NCI-H2196 (cell line): ENCODE data around the gene WDR93.

Experiments used
- DNase-seq: peaks from one replicate; lab custom pipeline; 2025; ENCODE audit not compliant: unreplicated experiment; lab: John Stamatoyannopoulos, UW

Gene WDR93

GRCh38 chr15:89690276-89691218 is at the start of gene WDR93, which contains the start of gene PEX11A:
Gene WDR93 (plus strand): TSS chr15:89690811. CDS start chr15:89701747, 10,936 bp downstream.
Gene PEX11A (minus strand): TSS chr15:89690754. CDS start chr15:89690632, 122 bp downstream.
- DNase-seq, result peak; percentile 62

GRCh38 chr15:89641053-89641452 is 49.6 kb upstream of the WDR93 start:
- DNase-seq, result no peak

DNA sequence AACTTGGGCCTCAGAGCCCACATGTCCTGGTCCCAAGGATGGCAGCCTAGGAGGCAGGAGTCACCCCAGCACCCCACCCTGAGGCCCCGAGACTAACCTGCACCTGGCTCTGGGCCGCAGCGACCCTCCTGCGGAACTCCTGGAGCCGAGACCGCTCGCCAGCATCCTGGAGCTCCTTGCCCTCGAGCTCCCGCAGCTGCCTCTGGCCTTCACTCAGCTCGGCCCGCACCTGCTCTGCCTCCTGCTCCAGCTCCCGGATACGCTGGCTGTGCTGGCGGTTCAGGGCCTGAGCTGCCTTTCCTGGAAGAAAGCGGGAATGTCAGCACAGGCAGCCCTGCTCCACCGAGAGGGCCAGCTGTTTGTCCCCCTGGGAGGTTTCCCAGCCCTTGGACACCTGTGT is 48.5 kb upstream of the WDR93 start:
- no peak for DNase-seq

DNA sequence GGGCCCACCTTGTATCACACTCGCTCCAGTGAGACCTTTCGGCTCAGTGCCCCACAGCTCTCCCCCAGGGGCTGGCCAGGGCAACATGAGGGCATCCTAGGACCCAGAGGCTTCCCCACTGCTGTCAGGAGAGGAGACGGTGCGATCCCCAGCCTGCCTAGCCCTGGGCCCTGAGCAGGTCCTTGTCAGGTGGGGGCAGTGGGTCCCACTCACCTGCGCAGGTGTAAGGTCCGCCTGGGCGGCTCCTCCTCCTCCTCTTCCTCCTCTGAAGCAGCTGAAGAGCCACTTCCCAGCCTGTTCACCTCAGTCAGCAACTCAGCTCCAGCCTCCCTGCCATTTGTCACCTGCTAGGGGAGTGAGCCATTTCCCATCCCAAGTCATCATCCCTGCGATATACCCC is 44.9 kb upstream of the WDR93 start:
- no peak for DNase-seq

GRCh38 chr15:89646416-89647141 is 44.0 kb upstream of the WDR93 start:
- DNase-seq, result no peak

DNA sequence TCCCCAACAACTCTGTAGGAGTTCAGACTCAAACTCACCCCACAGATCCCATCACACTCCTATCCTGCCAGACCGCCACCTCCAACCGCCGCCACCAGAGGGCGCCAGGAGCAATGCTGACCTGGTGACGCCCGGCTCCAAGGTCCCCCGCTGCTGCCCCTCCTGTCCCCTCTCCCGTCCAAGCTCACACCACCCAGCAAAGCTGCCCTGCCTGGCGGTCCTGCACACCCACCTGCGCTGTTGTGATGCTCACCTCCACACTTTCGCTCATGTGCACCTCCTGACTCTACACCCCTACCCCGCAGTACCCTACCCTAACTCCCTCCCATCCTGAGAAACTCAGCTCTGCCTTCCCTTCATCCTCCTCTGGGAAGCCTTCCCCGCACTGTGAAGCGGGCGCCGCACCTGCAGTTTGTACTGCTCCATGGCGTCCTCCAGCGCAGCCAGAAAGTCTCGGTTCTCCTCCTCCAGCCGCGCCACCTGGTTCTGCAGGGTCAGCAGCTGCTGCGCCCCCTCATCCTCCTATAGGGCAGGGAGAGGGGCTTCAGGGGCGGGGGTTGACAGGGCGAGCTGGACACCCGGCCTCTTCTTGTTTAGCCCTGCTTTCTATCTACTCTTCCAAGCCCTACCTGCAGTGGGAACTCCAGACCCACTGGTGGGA is 43.3 kb upstream of the WDR93 start:
- no peak for DNase-seq

GRCh38 chr15:89648106-89649012 is 42.3 kb upstream of the WDR93 start:
- DNase-seq, result no peak

DNA sequence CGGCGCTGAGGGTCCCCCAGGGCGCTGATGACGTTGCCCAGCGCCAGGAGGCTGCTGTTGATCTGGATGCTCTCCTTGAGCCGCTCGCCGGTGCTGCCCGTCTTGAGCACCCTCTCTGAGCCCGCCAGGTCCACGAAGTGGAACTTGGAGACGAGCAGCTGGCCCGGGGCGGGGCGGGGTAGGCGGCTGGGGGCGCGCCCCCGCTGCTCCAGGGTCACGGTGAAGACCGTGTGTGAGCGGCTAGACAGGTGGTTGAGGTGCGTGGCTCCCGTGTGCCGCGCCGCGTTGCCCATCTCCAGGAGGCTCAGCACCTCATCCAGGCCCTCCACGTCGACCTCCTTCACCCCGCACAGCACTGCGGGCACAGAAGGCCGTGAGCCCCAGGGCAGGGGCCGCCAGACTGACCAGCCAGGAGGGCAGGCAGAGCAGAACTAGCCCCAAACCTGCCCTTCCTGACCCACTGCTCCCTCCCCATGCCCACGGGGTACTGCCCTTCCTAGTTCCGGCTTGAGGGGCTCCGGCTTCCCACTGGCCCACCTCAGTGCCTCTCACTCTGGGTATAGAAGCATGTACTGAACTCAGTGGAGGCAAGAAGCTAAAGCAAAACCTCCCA is 41.5 kb upstream of the WDR93 start:
- no peak for DNase-seq

DNA sequence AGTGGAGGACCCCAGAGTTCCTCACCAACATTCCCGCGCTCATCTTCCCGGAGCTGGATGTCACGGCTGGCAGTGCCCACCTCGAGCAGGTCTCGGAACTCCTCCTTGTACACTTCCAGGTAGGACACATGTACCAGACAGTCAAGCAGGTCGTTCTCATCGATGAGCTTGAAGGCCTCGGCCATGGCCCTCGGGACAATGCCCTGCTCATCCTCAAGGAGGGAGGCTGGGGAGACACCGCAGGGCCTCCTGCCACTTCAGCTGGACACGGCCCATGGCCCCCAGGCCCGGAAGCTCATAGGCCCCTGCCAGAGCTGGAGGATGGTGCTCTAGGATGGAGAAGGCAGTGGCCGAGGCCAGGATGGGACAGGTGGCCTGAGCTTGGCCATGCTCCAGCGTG is 40.9 kb upstream of the WDR93 start:
- no peak for DNase-seq

GRCh38 chr15:89652131-89652530 is 38.5 kb upstream of the WDR93 start:
- no peak for DNase-seq

DNA sequence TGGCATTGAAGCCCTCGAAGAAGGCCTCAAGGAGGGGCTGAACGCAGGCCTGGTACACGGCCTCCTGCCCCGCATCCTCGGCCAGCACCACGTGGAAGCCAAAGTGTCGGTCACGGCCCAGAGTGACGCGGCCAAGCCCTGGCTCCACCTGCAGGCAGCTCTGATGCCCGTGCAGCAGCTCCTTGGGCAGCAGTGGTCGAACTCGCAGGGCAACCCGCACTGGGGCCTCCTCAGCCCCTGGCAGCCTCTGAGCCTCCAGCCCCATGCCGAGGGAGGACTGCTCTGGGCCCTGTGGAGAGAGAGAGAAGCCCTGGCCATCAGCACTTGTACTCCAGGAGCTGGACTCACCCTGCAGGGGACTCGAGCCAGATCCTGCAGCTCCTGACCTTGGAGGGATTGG is 37.9 kb upstream of the WDR93 start:
- no peak for DNase-seq

DNA sequence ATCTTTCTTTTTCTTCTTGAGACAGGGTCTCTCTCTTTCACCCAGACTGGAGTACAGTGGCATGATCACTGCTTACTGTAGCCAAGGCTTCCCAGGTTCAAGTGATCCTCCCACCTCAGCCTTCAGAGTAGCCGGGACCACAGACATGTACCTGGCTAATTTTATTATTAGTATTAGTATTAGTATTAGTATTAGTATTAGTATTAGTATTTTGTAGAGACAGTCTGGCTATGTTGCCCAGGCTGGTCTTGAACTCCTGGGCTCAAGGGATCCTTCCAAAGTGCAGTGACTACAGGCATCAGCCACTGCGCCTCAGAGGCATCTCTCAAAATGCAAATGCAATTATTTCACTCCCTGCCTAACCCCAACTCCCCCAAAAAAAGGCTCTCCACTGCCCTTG is 37.0 kb upstream of the WDR93 start:
- no peak for DNase-seq

- DNase-seq, result no peak
Observed at GRCh38 chr15:89654301-89654761, 36.3 kb upstream of the WDR93 start.

DNA sequence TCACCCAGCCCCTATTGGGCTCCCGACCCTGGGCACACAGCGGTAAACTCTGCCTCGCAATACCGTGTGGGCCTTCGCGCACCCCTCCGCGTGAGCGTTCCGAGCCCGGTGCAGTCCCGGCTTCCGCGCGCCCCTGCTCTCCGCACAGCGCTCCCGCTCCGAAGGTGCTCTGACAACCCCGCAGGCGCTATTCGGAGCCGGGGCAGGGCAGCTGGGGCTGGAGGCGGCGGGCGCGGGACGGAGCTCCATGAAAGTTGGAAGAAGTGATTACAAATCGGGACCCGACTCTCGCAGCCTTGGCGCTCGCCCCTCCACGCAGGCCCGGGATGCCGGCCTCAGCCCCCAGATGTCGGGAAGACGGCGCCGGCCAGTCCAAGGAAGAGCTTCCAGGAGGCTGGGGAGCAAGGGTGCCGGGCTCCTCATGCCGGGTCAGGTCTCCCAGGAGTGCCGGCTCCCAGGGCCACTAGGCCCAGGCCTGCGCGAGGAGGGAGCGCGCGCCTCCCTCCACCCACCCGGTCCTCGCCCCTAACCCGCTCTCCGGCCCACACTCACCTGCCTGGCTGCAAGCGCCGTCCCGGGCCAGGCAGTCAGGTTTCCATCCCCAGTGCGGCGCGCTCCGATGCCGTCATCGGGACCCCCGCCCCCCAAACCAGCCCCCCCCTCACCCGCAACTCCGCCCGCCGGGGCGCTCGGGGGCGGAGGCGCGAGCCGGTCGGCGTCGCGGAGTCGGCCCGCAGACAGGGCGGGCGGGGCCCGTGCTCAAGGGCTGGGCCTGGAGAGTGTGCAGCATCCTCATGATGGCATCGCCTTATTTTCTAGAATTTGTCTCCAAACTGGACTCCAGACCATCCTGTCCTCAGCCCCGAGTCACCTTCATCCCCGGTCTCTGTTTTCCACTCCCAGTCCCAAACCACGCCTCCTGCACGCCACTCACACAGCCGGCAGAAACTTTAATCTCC is 35.5 kb upstream of the WDR93 start, which contains the start of gene KIF7:
KIF7 (minus strand) TSS at position 621 of the 959 bp plus-strand sequence. CDS start 2,537 bp downstream, outside the sequence.
- peak; percentile 33 for DNase-seq

DNA sequence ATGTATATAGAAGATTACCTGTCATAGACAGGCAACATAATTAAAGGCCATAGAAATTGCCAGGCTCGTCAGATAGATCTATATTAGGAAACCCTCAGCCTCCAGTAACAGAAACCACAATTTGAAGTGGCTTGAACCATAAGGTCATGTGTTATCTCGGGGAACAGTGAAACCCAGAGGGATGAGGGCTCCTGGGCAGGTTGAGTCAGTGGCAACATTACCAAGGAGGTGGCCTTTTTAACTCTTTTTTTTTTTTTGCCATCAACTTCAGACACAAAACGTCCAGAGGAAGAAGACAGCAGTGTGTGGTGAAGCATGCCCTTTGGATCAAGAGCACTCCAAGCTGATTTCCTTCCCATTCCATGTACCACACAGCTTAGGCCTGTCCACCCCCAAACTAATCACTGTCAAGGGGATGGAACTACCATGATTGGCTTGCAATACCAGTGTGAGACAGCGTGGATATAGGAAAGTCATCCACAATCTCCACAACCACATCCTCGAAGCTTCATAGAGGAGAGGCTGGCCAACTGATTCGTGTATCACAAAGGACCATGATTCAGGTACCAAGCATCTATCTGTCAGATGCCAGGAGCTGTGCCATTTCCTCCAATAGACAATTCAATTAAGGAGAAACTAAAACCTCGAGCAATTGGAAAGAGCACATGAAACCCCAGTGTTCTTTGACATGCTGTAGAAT is 34.3 kb upstream of the WDR93 start:
- no peak for DNase-seq

GRCh38 chr15:89657686-89658200 is 32.9 kb upstream of the WDR93 start:
- no peak for DNase-seq

- no peak for DNase-seq
Observed at GRCh38 chr15:89659295-89659694, 31.3 kb upstream of the WDR93 start.

GRCh38 chr15:89660556-89660955 is 30.1 kb upstream of the WDR93 start:
- DNase-seq, result no peak
